ENCODE measurements around the gene RGS5. TPM values are rescaled to one million over a fixed set of nuclear protein-coding genes. Genes with fewer than 3 reads are reported as not detected.

RGS5 gene
- total and polyA plus RNA-seq, 3 experiments from 2014 or later: 2.8 to 4.9 (median 3.0) TPM

Other genes with a start within 250 kb of the RGS5 start
- gene RGS4, start 133.6 kb downstream of the RGS5 start, total RNA-seq: not detected
- gene RGS4, start 133.6 kb downstream of the RGS5 start, polyA plus RNA-seq: not detected
- 10 to 100 TPM; 26.1 to 28.5 TPM for gene NUF2, start 119.0 kb upstream of the RGS5 start, total RNA-seq
- gene NUF2, start 119.0 kb upstream of the RGS5 start, polyA plus RNA-seq: 0.99 TPM